ENCODE data around the gene SPATA21.
A peak's percentile ranks its signal among the peaks of the same experiment; 100 is the strongest.

SPATA21 gene

GRCh38 chr1:16418823-16419425 lies 18.3 kb downstream of the SPATA21 start:
- peak; percentile 68 for DNase-seq

DNA sequence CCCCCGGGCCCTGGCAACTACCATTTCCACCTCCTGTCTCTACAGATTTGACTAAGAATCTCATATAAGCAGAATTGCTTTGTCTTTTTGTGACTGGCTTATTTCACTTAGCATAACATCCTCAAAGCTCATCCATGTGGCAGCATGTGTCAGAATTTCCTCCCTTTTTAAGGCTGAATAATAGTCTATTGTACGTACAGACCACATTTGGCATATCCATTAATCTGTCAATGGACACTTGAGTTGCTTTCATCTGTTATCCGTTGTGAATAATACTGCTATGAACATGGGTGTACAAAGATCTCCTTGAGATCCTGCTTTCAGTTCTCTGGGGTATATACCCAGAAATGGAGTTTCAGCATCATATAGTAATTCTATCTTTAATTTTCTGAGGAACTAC lies 24.0 kb downstream of the SPATA21 start:
- DNase-seq, result no peak

DNA sequence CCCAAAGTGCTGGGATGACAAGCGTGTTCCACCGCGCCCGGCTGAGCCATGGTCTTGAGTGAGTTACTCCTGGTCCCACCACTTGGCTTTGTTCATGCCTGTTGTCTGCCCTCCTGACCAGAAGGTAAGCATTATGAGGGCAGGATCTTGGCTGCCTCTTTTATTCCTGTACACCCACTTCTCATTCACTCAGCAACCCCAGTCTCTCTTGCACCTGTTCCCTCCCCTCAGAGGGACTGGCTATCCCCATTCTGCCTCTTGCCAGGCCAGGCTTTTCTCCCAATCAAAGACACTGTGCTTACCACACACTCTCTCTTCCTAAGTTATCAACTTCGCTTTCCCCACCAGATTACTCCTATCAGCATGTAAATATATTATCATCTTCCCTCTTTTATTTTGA lies 26.4 kb downstream of the SPATA21 start:
- DNase-seq, result no peak

DNA sequence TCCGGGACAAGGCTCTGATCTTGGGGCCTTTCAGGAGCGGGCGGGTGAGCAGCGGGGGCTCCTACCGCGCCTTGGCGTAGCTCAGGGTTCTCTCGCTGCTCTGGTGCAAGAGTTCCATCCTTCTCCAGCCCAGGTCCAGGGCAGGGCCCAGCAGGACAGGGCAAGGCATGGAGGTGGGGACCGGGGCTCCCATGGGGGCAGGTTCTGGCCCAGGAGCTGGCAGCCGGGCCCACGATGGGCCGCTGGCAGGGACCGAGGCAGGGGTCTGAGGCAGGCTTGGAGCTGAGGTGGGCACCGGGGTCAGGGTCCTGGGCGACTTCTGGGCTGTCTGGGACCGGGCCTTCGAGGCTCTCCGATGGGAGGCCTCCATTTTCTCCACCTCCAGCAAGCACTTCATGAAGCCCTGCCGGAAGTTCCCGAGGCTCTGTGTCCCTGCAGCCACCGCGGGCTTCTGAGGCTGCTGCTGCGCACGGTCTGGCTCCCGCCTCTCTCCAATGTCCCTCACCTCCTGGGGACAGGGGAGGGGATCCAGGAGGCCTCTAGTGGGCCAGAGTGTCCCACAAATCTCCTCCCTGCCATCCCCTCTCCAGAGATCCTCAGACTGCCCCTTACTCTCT lies 27.6 kb downstream of the SPATA21 start:
- DNase-seq, result no peak

- no peak for DNase-seq
Measured at GRCh38 chr1:16406868-16407267, 30.4 kb downstream of the SPATA21 start.

GRCh38 chr1:16405441-16405840 lies 31.8 kb downstream of the SPATA21 start:
- DNase-seq, result no peak

- DNase-seq, result no peak
Measured at GRCh38 chr1:16402742-16403141, 34.5 kb downstream of the SPATA21 start.

DNA sequence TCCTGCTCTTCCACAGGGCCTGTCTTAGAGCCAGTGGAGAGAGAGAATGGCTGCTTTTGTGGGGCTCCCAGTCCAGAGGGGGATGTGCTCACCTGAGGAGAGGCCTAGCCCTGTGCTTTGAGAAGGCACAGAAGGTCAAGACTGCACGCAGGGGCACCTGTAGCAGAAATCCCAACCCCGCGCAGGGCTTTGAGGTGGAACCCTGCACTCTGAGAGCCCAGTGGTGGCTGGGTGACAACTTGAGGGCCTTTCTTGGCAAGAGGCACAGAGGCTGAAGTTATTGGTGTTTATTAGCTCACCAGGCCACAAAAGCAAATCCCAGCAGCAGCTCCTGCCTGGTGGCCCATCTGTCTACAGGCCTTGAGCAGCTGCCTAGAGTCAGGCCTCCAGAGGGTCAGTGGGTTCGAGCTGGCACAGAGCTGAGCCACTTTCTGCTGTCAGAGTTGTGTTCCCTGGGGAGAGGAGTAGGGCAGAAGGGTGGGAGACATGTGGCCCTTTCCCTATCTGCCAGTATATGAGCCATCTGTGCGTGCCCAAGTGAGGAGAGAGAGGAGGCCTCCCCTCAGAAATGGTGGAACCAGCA lies 38.8 kb downstream of the SPATA21 start:
- DNase-seq, result no peak

DNA sequence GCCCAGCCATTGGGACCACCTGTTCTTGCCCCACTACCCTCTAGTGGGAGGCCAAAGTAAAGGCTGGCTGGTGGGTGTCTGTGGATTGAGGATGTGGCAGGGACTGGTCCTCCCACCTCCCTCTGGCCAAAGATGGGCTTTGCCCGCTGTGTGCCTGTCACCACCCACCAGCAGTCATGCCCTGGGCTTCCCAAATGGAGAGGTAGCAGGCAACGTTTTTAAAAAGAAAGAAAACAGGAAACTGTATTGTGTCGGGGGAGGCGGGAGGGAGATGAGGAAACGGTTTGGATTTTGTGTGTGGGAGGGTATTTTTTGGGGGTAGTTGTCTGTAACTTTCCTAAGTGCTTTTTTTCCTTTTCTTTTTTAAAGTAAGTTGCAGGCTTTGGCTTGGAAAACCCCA lies 40.1 kb downstream of the SPATA21 start:
- peak; percentile 68 for DNase-seq

- peak; percentile 26 for DNase-seq
Measured at GRCh38 chr1:16396591-16396990, 40.6 kb downstream of the SPATA21 start.

- no peak for DNase-seq
Measured at GRCh38 chr1:16394977-16395376, 42.2 kb downstream of the SPATA21 start.

DNA sequence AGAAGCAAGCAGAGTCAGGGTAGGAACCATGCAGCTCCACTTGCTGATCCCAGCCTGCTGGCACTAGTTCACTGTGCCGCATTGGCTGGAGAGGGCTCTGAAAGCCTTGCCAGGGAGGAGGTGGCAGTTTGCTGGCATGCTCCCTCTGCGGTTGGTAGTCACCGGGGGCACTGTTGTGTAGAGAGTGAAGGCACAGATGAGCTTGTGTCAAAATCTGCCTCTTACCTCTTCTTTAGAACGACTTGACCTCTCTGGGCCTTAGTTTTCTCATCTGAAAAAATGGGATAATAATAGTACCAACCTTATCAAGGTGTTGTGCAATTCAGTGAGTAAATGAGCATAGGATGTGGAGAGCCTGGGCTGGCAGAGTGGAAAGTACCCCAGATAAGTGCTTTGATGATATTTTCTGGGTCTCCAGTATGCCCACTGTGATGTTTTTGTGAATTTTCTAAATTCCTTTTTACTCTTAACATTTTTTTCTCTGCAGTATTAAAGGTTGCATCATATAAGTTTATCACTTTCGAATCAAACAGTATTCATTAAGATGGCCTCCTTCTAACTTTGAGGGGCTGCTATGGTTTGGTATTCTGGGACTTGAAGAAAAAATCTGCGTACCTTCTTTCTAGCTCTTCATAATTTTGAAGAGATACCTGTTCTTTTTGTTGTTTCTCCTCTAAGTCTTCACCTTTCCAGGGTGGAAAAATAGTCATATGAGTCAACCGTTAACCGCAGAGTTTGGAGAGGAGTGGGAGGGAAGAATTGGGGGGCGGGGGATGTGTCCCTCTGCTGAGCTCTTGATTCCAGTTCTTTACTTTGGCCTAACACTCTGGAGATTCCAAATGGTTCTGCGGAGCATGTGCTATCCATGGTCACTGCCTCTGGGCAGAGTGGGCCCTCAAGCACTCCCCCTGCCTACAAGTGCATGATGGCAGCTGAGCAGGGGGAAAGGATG lies 43.4 kb downstream of the SPATA21 start:
- DNase-seq, result no peak

DNA sequence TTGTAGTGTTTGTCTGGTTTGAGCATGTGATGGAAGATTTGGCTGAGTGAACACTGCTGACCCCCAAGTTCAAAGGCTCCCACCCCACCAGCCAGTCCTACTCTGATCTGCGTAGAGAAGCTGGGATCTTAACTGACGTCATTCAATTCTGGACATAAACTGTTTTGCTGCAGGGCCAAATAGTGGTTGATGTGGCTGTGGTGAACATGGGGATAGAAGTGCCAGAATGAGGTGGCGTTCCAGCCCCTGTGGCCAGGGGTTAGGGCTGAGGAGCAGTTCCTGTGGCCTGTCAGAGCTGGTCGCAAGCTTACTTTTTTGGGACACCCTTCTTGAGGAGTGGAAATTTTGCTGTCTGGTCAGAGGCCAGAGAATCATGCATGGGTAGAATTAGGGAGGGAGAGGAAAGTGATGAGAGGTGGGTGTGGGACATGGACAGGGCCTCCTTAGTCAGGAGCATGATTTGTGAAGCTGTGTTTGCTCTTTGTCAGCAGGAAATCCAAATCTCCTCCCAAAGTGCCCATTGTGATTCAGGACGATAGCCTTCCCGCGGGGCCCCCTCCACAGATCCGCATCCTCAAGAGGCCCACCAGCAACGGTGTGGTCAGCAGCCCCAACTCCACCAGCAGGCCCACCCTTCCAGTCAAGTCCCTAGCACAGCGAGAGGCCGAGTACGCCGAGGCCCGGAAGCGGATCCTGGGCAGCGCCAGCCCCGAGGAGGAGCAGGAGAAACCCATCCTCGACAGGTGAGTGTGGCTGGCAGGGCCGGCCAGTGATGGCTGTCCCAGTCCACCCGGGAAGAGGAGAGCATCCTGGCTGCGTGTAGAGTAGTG lies 44.3 kb downstream of the SPATA21 start:
- DNase-seq, result no peak

GRCh38 chr1:16391411-16391810 lies 45.8 kb downstream of the SPATA21 start:
- DNase-seq, result peak; percentile 66

- peak; percentile 68 for DNase-seq
Measured at GRCh38 chr1:16387201-16388188, 49.7 kb downstream of the SPATA21 start.

DNA sequence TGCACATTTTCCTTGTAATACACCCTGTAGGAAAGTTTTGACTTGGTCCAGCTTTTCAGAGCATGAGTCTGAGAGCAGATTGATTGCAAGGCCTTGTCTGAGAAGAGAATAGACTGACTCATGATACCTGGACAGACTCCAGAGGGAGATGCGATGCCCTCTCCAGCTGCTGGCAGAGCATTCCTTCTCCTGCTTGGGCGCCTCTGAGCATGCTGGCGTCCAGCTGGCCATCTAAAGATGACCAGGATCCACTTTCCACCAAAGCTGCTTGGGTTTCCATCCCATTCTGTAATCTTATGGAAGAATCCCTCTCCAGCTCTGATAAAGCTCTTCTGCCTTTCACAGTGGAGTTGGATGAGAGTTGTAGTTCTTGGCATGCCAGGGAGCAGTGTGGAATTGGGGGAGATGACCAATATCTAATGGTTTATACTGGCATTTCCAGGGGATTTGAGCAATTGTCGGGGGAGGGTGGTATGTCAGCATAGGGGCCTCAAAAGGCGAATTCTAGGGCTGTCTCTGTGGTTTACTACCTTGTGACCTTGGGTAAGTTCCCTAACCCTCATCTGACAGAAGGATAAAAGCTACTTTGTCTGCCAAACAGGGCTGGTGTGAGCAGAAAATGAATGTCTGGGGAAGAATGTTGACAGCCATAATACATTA lies 50.6 kb downstream of the SPATA21 start:
- DNase-seq, result peak; percentile 52

DNA sequence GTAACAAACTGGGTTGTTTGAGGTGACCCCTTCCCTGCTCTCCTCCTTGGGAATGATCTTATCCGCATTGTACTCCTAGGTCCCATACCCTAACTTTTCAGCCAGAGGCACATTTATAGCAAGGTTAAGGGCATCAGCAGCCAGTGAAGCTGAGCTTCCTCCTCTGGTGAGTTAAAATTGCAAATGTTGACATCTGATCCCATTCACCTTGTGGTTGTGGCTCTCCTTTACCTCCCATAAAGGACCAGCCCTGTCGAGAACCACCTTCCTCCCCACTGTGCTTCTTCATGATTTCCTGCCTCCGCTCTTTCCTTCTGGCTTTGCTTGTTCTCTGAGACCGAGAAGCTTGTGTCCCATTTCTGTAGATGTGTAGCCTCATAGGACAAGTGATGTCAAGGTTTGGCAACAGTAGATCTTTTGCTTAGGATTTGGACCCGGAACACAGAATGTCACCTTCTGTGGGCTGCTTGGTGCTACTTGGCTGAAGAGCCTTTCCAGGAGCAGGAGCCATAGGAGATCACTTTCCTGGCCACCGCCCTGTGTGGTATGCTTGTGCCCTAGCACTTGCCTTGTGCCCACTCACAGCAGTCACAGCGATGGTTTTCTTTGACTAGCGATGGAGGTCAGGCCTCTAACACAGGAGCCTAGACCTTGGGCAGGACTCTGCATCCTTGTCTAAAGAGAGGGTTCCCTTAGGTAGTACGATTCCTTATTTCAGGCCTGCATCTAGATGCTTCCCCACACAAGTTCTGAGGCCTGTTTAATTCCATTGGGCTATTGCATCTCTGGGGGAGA lies 51.4 kb downstream of the SPATA21 start:
- DNase-seq, result no peak

DNA sequence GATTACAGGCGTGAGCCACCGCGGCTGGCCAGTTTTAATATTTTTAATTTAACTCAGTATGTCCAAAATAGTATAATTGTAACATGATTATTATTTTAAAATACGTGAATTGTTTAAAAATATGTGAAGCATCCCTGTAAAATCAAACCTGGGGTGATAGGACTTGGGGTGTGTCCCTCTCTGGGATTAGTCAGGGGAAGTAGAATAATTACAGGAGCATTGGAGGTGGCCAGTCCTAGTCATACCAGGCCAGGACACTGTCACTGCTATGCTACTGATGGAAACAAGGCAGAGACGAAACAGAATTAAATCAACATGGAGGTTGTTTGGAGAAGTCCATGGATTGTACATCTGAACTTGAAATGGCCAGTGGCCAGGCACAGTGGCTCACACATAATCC lies 53.3 kb downstream of the SPATA21 start:
- DNase-seq, result no peak

DNA sequence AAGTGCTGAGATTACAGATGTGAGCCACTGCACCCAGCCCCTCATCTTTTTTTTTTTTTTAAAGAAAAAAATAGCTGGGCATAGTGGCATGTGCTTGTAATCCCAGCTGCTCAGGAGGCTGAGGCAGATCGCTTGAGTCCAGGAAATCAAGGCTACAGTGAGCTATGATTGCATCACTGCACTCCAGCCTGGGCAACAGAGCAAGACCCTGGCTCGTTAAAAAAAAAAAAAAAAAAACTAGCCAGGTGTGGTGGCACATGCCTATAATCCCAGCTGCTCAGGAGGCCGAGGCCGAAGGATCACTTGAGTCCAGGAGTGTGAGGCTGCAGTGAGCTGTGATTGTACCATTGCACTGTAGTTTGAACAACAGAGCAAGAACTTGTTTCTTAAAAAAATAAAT lies 56.4 kb downstream of the SPATA21 start:
- no peak for DNase-seq

DNA sequence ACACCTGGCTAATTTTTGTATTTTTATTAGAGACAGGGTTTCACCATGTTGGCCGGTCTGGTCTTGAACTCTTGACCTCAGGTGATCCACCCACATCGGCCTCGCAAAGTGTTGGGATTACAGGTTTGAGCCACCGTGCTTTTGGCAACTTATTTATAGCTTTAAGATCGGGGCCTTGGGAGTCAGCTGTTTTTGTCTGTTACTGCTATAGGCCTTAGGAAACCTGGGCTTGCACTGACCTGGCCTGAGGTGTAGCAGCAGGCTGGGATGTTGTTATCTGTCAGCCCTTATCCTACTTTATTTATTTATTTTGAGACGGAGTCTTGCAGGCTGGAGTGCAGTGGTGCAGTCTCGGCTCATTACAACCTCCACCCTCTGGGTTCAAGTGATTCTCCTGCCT lies 58.8 kb downstream of the SPATA21 start:
- DNase-seq, result no peak

Data from inflammatory macrophage treated with lipopolysaccharide for 4 hours (primary cell).